IgD-negative memory B cell (primary cell): Measurements from ENCODE around the gene GRAMD1B. TPM values are rescaled to one million over a fixed set of nuclear protein-coding genes. Genes with fewer than 3 reads are reported as not detected.
"Not testable (repeated sequence)": the region's sequence is repeated elsewhere in the genome, so short reads cannot be mapped to it uniquely, and the experiment has no call there.

Source experiments
- H3K27ac Mint-ChIP-seq, 3 donors: one replicate each; pipeline ENCODE4 v1.8.0; 2020 to 2022; ENCODE audit warnings: mild to moderate bottlenecking in 3 of 3, mixed read lengths in 3 of 3, moderate library complexity in 1 of 3
- H3K27me3 Mint-ChIP-seq: one replicate; pipeline ENCODE4 v1.8.0; 2021; ENCODE audit warnings: mixed read lengths
- H3K36me3 Mint-ChIP-seq: one replicate; pipeline ENCODE4 v1.8.0; 2020; ENCODE audit warnings: mild to moderate bottlenecking, mixed read lengths
- H3K4me1 Mint-ChIP-seq, 3 donors: one replicate each; pipeline ENCODE4 v1.8.0; 2020 to 2022; ENCODE audit warnings: mixed read lengths in 3 of 3, mild to moderate bottlenecking in 1 of 3
- H3K4me3 Mint-ChIP-seq, 4 donors: one replicate each; pipeline ENCODE4 v1.8.0; 2020 to 2022; ENCODE audit warnings: mild to moderate bottlenecking in 4 of 4, mixed read lengths in 4 of 4, moderate library complexity in 3 of 4
- H3K9me3 Mint-ChIP-seq, 3 donors: one replicate each; pipeline ENCODE4 v1.8.0; 2020 to 2021; ENCODE audit warnings: mixed read lengths in 3 of 3, mild to moderate bottlenecking in 1 of 3
- polyA plus RNA-seq: library from polyadenylated mRNA; unstranded; fragments of 300-500 nt; fragmentation: Illumina TruSeq; gene quantifications from one replicate; pipeline ENCODE4 v1.2.3, GENCODE V29; 2021

Gene GRAMD1B
- polyA plus RNA-seq, 1 donor from 2014 or later = not detected

GRCh38 chr11:123653483-123653826 is 223.4 kb downstream of the GRAMD1B start:
- Mint-ChIP-seq H3K4me3 (peak overlapping the region; percentile 13 to 81 (median 72)), H3K27me3 (peaks cover 34% of the 10 kb centered on the region), H3K4me1 (peaks cover 0 to 4% (median under 1%) of the 10 kb centered on the region in 3 donors), H3K9me3 (peaks cover 2 to 9% (median 3%) of the 10 kb centered on the region in 3 donors), H3K27ac (no peak overlapping the region), H3K36me3 (peaks cover 2% of the 10 kb centered on the region)

GRCh38 chr11:123653827-123654565 is 223.9 kb downstream of the GRAMD1B start:
- Mint-ChIP-seq H3K9me3 (peaks cover 3 to 12% (median 3%) of the 10 kb centered on the region in 3 donors), H3K36me3 (peaks cover 5% of the 10 kb centered on the region), H3K4me3 (peak overlapping the region; percentile 13 to 80 (median 69)), H3K27ac (peak overlapping the region in 1 of 3 donors; percentile 88), H3K27me3 (peaks cover 34% of the 10 kb centered on the region), H3K4me1 (peaks cover 3 to 4% (median 4%) of the 10 kb centered on the region in 3 donors)

GRCh38 chr11:123654566-123655081 is 224.6 kb downstream of the GRAMD1B start, which contains the start of gene SCN3B:
Gene SCN3B, minus strand, starts transcription at chr11:123654624. Its CDS starts 823 bp downstream, at chr11:123653801.
- Mint-ChIP-seq H3K27me3 (peaks cover 34% of the 10 kb centered on the region), H3K4me1 (peaks cover 4 to 9% (median 5%) of the 10 kb centered on the region in 3 donors), H3K27ac (peak within 1 kb of the TSS in 1 of 3 donors; percentile 88), H3K36me3 (peaks cover 7% of the 10 kb centered on the region), H3K9me3 (peaks cover 3 to 17% (median 5%) of the 10 kb centered on the region in 3 donors), H3K4me3 (peak within 1 kb of the TSS; percentile 21 to 90 (median 82))

- H3K4me1 Mint-ChIP-seq = peaks cover 13 to 19% (median 16%) of the 10 kb centered on the region in 3 donors
- H3K27me3 Mint-ChIP-seq = peaks cover 14% of the 10 kb centered on the region
- peaks cover 10% of the 10 kb centered on the region for H3K36me3 Mint-ChIP-seq
- H3K9me3 Mint-ChIP-seq = peaks cover 10 to 27% (median 12%) of the 10 kb centered on the region in 3 donors
- peak overlapping the region in 1 of 4 donors; percentile 32 for H3K4me3 Mint-ChIP-seq
- no peak overlapping the region for H3K27ac Mint-ChIP-seq
These were observed 229.2 kb downstream of the GRAMD1B start for GRCh38 chr11:123659311-123659710.

GRCh38 chr11:123659965-123660364 is 229.9 kb downstream of the GRAMD1B start:
- H3K4me1 Mint-ChIP-seq = peaks cover 13 to 19% (median 16%) of the 10 kb centered on the region in 3 donors
- peaks cover 10 to 27% (median 12%) of the 10 kb centered on the region in 3 donors for H3K9me3 Mint-ChIP-seq
- H3K27ac Mint-ChIP-seq = peak overlapping the region; percentile 33 to 72 (median 47)
- H3K4me3 Mint-ChIP-seq = peak overlapping the region in 2 of 4 donors; percentile 64 to 65
- H3K36me3 Mint-ChIP-seq = not testable (repeated sequence)
- peaks cover 11% of the 10 kb centered on the region for H3K27me3 Mint-ChIP-seq

- no peak overlapping the region for H3K27ac Mint-ChIP-seq
- peaks cover 3% of the 10 kb centered on the region for H3K36me3 Mint-ChIP-seq
- peaks cover 8 to 10% (median 9%) of the 10 kb centered on the region in 3 donors for H3K9me3 Mint-ChIP-seq
- peaks cover 2 to 5% (median 3%) of the 10 kb centered on the region in 3 donors for H3K4me1 Mint-ChIP-seq
- peaks cover 7% of the 10 kb centered on the region for H3K27me3 Mint-ChIP-seq
- H3K4me3 Mint-ChIP-seq = no peak overlapping the region
These were observed 235.2 kb downstream of the GRAMD1B start for GRCh38 chr11:123665306-123665705.

GRCh38 chr11:123670081-123670480 is 240.0 kb downstream of the GRAMD1B start:
- H3K27ac Mint-ChIP-seq = no peak overlapping the region

GRCh38 chr11:123671534-123671933 is 241.5 kb downstream of the GRAMD1B start:
- Mint-ChIP-seq H3K36me3 (no peaks in the 10 kb centered on the region), H3K27ac (no peak overlapping the region), H3K4me3 (no peak overlapping the region), H3K27me3 (peaks cover 8% of the 10 kb centered on the region), H3K9me3 (peaks cover 0 to 2% (median 0%) of the 10 kb centered on the region in 3 donors), H3K4me1 (no peaks in the 10 kb centered on the region)

More at GRCh38 chr11:123670081-123670480, 240.0 kb downstream of the GRAMD1B start:
- H3K9me3 Mint-ChIP-seq = peaks cover 0 to 2% (median 0%) of the 10 kb centered on the region in 3 donors
- H3K4me1 Mint-ChIP-seq = no peaks in the 10 kb centered on the region
- peaks cover 8% of the 10 kb centered on the region for H3K27me3 Mint-ChIP-seq
- no peaks in the 10 kb centered on the region for H3K36me3 Mint-ChIP-seq
- H3K4me3 Mint-ChIP-seq = no peak overlapping the region

- peaks cover 0 to 2% (median 0%) of the 10 kb centered on the region in 3 donors for H3K9me3 Mint-ChIP-seq
- H3K36me3 Mint-ChIP-seq = no peaks in the 10 kb centered on the region
- no peaks in the 10 kb centered on the region for H3K4me1 Mint-ChIP-seq
- H3K27me3 Mint-ChIP-seq = peaks cover 6% of the 10 kb centered on the region
- H3K27ac Mint-ChIP-seq = no peak overlapping the region
- no peak overlapping the region for H3K4me3 Mint-ChIP-seq
These were observed 242.5 kb downstream of the GRAMD1B start for GRCh38 chr11:123672568-123672967.

GRCh38 chr11:123674297-123674696 is 244.2 kb downstream of the GRAMD1B start:
- Mint-ChIP-seq H3K9me3 (peaks cover 0 to 4% (median 2%) of the 10 kb centered on the region in 3 donors), H3K4me3 (no peak overlapping the region), H3K4me1 (no peaks in the 10 kb centered on the region), H3K36me3 (no peaks in the 10 kb centered on the region), H3K27ac (no peak overlapping the region), H3K27me3 (peaks cover 6% of the 10 kb centered on the region)

Other genes starting within 250 kb of the GRAMD1B start
- 0.31 TPM for gene CLMP, start 235.0 kb upstream of the GRAMD1B start, polyA plus RNA-seq
- gene SCN3B, start 224.4 kb downstream of the GRAMD1B start, polyA plus RNA-seq = not detected